ENCODE data around the gene PCGF3.

Gene PCGF3

DNA sequence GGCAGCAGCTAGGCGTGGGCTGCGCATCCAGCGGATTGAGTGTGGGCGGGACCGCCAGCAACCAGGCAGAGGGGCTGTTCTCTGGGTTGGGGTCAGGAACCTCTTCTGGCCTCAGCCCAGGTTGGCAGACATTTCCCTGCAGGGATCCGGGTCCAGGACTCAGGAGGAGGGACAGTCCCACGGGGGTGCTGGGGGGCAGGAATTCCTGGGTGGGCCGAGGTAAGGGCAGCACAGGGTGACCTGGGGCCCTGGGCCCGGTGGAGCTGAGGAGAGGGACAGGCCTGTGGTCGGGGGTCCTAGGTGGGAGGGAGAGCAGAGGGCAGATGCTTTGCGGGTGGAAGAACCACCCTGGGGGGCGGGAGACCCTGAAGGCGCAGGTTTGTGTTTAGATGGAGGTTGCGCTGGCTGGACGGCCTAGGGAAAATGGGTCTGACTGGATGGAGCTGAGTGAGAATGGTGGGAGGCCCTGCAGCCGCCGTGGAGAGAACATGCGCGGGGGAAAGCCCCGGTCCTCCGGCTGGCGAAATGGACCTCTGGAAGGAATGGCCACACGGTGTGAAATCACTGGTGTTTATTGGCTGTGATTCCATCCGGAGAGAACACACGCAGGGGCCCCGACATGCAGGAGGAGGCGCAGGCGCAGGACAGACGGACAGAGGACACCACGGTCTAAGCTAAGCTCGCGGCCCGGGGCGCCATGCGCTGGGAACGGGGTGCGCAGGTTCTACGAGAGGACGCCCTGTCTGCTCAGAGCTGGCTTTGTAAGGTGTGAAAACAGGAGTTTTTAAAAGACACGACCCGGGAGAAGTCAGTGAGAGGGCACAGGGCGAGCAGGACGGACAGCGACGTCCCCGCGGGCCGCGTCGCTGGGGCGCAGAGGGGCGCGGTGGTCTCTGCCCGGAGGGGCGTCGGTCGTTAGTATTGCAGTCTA is 79.0 kb downstream of the PCGF3 start:
- DNase-seq (ENCODE audit: low spot score): no peak

- no peak for DNase-seq (ENCODE audit: low spot score)
These were observed 79.9 kb downstream of the PCGF3 start for GRCh38 chr4:785332-786073.

DNA sequence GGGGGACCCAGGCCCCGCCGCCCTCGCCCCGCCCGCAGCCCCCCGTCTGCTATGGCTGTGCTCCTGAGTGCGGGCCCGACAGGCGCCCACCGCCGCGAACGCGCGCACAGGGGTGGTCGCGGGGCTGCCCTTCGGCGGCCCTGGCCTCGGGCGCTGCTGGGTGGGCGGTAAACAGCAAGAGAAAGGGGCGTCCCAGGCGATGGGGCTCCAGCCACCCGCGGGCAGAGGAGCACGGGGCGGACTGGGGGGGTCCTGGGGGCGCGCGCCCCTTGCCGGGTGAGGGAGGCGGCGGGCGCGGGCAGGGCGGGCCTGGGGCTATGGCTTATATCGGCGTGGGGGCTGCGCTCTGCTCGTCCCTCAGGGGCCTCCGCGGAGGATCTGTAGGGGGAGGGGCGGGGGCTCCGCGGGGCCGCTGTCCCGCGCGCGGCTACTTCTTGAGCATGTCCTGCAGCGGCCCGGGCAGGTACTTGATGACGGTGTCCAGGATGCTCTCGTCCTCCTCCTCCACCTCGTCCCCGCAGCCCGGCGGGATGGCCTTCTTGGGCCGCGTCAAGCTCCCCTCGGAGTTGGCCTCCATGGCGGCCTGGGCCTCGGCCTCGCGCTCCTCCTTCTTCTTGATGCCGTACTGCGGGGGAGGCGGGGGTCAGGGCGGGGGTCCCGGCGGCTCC is 80.6 kb downstream of the PCGF3 start:
- no peak for DNase-seq (ENCODE audit: low spot score)

DNA sequence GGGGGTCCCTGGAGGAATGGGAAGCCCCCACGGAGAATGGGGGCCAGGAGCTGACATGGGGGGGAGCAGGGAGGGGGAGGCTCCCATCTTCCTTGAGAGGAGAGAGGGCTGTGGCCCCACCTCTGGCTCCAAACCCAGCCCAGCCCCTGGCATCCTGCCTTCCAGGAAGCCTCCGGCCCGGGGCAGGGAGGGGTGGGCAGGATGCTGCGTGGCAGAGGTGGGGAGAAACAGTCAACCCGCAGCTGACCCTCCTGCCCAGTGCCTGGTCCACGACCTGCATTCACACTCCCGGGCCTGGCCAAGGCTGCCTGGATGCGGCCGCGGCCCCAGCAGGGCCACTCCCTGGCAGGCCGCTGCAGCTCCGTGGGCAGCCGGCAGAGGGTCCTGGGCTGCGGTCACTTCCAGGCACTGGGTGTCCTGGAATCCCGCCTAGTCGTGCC is 81.2 kb downstream of the PCGF3 start:
- no peak for DNase-seq (ENCODE audit: low spot score)

DNA sequence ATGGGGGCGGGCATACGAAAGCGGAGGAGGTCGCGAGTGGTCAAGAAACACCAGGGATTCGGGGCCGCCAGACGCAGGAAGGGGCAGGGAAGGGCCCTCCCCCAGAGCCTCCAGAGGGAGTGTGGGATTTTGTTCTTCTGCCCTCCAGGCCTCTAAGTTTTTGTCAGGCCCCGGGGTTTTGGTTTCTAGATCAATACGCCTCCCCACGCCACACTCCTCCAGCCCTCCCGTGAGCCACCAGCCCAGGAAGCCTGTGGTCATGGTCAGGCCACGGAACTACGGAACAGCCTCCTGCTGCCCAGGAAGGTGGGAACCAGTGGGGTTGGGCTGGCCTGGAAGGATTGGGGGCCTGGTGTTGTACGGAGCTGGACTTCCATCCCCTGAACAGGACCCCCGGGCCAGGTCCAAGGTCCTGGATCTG is 81.9 kb downstream of the PCGF3 start:
- no peak for DNase-seq (ENCODE audit: low spot score)

GRCh38 chr4:788006-788635 is 82.5 kb downstream of the PCGF3 start:
- no peak for DNase-seq (ENCODE audit: low spot score)

DNA sequence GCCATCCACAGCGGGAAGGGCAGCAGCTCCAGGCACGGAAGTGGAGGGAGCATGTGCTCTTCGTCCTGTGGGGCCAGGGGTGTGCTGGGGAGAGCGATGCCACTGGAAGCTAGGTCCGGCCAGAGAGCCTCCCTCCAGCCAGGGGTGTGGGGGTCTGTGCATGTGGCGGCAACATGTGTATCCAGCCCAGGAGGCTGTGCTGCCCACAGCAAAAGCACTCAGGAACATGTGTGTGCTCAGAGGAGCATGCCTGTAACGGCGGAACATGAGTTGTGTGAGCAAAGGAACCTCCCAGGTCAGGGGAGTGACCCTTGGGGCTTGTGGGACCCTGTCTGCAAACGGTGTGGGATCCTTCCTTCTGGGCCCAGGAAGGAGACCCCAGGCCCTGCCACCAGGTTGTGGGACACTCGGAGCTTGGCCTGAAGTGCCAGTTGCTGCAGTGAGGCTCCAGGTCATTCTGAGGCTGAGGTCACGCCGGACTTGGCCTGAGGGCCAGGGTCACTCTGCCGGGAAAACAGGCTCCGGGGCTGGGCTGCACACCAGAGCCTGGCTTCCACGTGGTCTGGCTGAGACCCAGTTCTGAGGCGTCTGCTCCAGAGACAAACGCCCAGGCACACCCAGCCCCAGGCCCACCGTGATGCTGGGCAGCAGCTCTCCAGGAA is 83.1 kb downstream of the PCGF3 start:
- no peak for DNase-seq (ENCODE audit: low spot score)

GRCh38 chr4:789571-790465 is 84.2 kb downstream of the PCGF3 start:
- DNase-seq (ENCODE audit: low spot score): no peak

GRCh38 chr4:790466-790820 is 84.8 kb downstream of the PCGF3 start:
- no peak for DNase-seq (ENCODE audit: low spot score)

- DNase-seq (ENCODE audit: low spot score): no peak
These were observed 85.7 kb downstream of the PCGF3 start for GRCh38 chr4:791252-791897.

DNA sequence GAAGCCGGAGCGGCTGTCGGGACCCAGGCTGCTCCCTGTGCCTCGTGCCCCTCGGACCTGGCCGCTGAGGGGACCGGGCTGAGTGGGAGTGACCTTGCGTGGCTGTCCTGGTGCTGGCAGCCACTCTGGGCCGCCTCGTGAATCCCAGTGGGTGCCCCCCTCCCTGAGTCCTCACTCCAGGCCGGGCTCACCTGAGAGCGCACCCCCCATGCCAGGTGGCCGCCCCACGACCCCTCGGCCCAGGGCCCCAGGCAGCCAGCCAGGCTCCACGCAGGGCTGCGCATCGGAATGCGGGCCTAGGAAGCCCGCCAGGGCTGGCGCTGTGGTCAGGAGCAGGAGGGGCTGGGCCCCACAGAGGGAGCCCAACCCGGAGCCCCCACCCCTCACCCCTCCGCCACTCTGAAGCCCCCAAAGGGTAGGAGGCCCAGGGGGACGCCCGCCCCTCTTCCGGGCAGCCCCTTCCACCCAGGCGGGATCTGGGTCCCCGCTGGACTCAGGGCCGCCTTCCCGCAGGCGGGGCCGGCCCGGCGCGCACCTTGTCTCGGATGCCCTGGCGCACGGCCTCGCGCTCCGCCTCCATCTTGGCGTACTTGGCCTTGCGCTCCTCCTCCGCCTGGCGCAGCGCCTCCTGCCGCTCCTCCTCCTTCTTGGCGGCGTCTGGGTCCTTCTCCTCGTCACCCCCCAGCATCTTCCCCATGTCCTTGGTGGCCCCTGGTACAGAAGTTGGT is 86.4 kb downstream of the PCGF3 start:
- no peak for DNase-seq (ENCODE audit: low spot score)

DNA sequence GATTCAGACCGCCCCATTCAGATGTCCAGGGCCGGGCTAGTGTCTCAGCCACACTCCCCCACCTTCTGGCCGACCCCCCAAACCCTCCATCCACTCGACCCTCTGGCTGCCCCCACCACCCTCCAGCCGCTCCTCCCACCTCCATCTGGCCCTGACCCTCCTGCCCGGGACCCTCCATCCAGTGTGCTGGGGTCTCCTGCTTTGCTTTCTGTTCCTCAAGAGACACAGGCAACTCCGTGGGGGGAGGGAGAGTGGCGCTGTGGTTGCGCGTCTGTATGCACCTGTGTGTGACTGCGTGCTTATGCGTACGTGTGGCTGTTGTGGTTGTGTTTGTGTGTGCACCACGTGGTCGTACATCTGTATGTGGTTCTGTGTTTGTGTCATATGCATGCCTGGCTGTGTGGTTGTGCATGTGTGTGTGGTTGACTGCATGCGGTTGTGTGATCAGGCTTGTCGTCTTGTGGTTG is 87.0 kb downstream of the PCGF3 start:
- DNase-seq (ENCODE audit: low spot score): no peak

GRCh38 chr4:793093-793861 is 87.6 kb downstream of the PCGF3 start:
- no peak for DNase-seq (ENCODE audit: low spot score)

- DNase-seq (ENCODE audit: low spot score): no peak
These were observed 88.4 kb downstream of the PCGF3 start for GRCh38 chr4:793941-794621.

GRCh38 chr4:794900-795725 is 89.5 kb downstream of the PCGF3 start:
- no peak for DNase-seq (ENCODE audit: low spot score)

DNA sequence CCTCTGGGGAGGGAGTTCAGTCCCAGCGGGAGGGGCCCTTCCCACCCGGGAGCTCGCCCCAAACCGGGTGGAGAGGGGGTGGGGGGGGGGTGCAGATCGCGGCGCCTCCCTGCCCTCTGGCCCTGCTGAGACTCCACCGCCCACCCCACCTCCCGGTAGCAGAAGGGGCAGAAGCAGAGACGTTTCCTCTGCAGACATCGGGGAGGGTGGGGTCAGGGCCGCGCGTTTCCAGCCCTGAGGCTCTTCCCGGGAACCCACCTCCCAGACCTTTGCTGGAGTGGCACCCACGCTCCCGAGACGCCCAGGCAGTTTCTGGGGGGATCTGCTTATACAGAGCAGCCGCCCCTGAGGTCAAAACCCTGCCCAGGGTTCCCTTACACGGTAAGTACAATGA is 90.1 kb downstream of the PCGF3 start:
- DNase-seq (ENCODE audit: low spot score): no peak

- no peak for DNase-seq (ENCODE audit: low spot score)
These were observed 90.6 kb downstream of the PCGF3 start for GRCh38 chr4:796206-796605.

All from HuH-7.5 (cell line).